Spleen (tissue), 7 donors: ENCODE measurements around the gene STK4.

Experiments
- POLR2A ChIP-seq, 3 donors: fragments of 450-650 bp; IDR thresholded peaks; one replicate each; pipeline ENCODE4 v1.5.1; 2017; ENCODE audit warnings: antibody characterized with exemption in 3 of 3, mild to moderate bottlenecking in 1 of 3
- POLR2AphosphoS5 ChIP-seq, 3 donors: sonication (generic); formaldehyde crosslinking; IDR thresholded peaks; one replicate each; pipeline ENCODE4 v1.5.1; 2017; ENCODE audit warnings: antibody characterized with exemption in 3 of 3
- TF ChIP-seq, protein P1 (sequence below), 11 experiments: fragments of 200-600 bp in 7 of 11; fragments of 450-650 bp in 4 of 11; sonication (generic) in 4 of 11; IDR thresholded peaks in 8 of 11; conservative IDR thresholded peaks in 3 of 11; 1 replicate in 7 of 11; 2 replicates in 4 of 11; pipeline versions ENCODE4 v1.4.0 to v1.8.0; 2016 to 2021; ENCODE audit warnings: antibody characterized with exemption in 11 of 11, inconsistent platforms in 4 of 11, mild to moderate bottlenecking in 1 of 11
- donor health status: DM: no; HTN: no; CAD: no; lungs with moderate emphysema.
- donor health status: DM: no; HTN: no; CAD: no.
- donor health status: DM: no; HTN: no; CAD: no.

DNA sequence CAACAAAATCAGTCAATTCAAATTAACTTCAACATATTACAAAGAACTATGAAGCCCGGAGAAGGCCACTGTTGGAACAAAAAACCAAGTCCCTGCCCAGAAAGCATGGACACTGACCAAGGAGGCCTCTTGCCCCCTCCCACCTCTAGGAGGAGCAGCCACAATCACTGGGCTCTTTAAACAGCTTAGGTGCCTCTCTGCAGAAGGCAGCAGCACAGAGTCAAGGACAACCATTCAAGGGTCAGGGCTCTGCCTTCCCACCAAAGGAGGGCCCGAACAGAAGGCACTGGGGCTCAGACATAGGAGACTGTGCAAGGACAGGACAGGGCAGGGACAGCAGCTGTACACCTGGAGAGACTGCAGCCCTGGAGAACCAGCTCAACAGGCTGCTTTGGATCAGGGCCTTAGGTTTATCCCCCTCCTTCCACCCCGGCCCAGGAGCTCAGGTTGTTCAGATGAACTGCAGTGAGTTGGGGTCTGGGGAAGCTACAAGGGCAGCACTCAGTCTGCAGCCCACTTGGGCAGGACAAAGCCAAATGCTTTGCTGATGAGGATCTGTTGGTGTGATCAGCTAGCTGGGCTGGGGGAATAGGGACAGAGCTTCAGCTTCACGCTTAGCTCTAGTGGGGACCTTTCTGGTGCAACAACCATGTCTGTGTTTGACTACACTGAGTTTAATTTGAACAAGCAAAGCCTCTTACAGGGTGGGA, 23.9 kb upstream of the STK4 start:
- TF ChIP-seq POLR2A (IDR thresholded peaks at IDR 0.05) = no peak
- TF ChIP-seq, protein P1, sequence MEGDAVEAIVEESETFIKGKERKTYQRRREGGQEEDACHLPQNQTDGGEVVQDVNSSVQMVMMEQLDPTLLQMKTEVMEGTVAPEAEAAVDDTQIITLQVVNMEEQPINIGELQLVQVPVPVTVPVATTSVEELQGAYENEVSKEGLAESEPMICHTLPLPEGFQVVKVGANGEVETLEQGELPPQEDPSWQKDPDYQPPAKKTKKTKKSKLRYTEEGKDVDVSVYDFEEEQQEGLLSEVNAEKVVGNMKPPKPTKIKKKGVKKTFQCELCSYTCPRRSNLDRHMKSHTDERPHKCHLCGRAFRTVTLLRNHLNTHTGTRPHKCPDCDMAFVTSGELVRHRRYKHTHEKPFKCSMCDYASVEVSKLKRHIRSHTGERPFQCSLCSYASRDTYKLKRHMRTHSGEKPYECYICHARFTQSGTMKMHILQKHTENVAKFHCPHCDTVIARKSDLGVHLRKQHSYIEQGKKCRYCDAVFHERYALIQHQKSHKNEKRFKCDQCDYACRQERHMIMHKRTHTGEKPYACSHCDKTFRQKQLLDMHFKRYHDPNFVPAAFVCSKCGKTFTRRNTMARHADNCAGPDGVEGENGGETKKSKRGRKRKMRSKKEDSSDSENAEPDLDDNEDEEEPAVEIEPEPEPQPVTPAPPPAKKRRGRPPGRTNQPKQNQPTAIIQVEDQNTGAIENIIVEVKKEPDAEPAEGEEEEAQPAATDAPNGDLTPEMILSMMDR (IDR thresholded peaks at IDR 0.05 in 8 of 11, conservative IDR thresholded peaks at IDR 0.05 in 3 of 11) = no peak
- TF ChIP-seq POLR2AphosphoS5 (IDR thresholded peaks at IDR 0.05) = no peak
